ENCODE data around the gene OR8G1. TPM values are rescaled to one million over a fixed set of nuclear protein-coding genes. Genes with fewer than 3 reads are reported as not detected.

The OR8G1 gene
- total RNA-seq, 2 donors from 2014 or later: not detected

- Histone ChIP-seq H3K9me3 (no peaks in the 10 kb centered on the region), H3K4me3 (no peak overlapping the region)
These were observed 35.2 kb downstream of the OR8G1 start for GRCh38 chr11:124276081-124276480.

GRCh38 chr11:124277207-124277606 lies 36.3 kb downstream of the OR8G1 start:
- Histone ChIP-seq H3K4me1 (ENCODE audit: control insufficient read depth in 1 of 2, low read depth in 2 of 2) (no peaks in the 10 kb centered on the region), H3K36me3 (no peaks in the 10 kb centered on the region), H3K9me3 (no peaks in the 10 kb centered on the region), H3K27ac (no peak overlapping the region), H3K27me3 (replicated peaks; ENCODE audit: insufficient read depth) (no peaks in the 10 kb centered on the region), H3K4me3 (no peak overlapping the region)
- ATAC-seq (ENCODE audit: insufficient number of reproducible peaks, low FRiP score, low read depth) (no peak), DNase-seq (ENCODE audit: low spot score) (no peak)
- TF ChIP-seq CTCF (IDR thresholded peaks at IDR 0.05): no peak

More at GRCh38 chr11:124276081-124276480, 35.2 kb downstream of the OR8G1 start:
- Histone ChIP-seq H3K4me1 (ENCODE audit: control insufficient read depth in 1 of 2, low read depth in 2 of 2) (no peaks in the 10 kb centered on the region), H3K36me3 (no peaks in the 10 kb centered on the region), H3K27ac (no peak overlapping the region), H3K27me3 (replicated peaks; ENCODE audit: insufficient read depth) (no peaks in the 10 kb centered on the region)
- no peak for TF ChIP-seq CTCF (IDR thresholded peaks at IDR 0.05)
- no peak for DNase-seq (ENCODE audit: low spot score)
- ATAC-seq (ENCODE audit: insufficient number of reproducible peaks, low FRiP score, low read depth): no peak

DNA sequence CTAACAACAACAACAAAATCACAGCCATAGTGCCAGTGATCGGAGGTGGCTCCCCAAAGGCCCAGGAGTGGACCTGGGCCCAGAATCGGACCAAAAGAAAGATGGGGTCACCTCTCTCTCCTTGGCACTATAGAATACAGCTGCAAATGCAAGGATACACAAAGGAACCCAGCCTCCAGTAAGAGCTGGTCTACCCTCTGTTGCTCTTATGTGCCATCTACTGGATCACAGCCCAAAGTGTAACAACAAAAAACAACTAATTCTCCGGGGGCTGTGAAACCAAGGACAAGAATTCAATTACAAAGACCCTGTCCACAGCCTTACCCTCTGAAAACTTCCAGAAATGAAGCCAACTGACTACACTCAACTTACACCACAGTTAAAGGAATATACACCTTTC lies 36.9 kb downstream of the OR8G1 start:
- no peaks in the 10 kb centered on the region for H3K9me3 ChIP-seq
- no peak overlapping the region for H3K27ac ChIP-seq
- H3K4me3 ChIP-seq: no peak overlapping the region
- no peaks in the 10 kb centered on the region for H3K27me3 ChIP-seq (replicated peaks; ENCODE audit: insufficient read depth)
- no peaks in the 10 kb centered on the region for H3K4me1 ChIP-seq (ENCODE audit: control insufficient read depth in 1 of 2, low read depth in 2 of 2)
- H3K36me3 ChIP-seq: no peaks in the 10 kb centered on the region
- ATAC-seq (ENCODE audit: insufficient number of reproducible peaks, low FRiP score, low read depth): no peak
- TF ChIP-seq CTCF (IDR thresholded peaks at IDR 0.05): no peak
- DNase-seq (ENCODE audit: low spot score): no peak

GRCh38 chr11:124278261-124278660 lies 37.4 kb downstream of the OR8G1 start:
- no peaks in the 10 kb centered on the region for H3K27me3 ChIP-seq (replicated peaks; ENCODE audit: insufficient read depth)
- no peaks in the 10 kb centered on the region for H3K4me1 ChIP-seq (ENCODE audit: control insufficient read depth in 1 of 2, low read depth in 2 of 2)
- H3K4me3 ChIP-seq: no peak overlapping the region
- ATAC-seq (ENCODE audit: insufficient number of reproducible peaks, low FRiP score, low read depth): no peak
- no peaks in the 10 kb centered on the region for H3K9me3 ChIP-seq
- H3K27ac ChIP-seq: no peak overlapping the region
- no peak for DNase-seq (ENCODE audit: low spot score)
- no peaks in the 10 kb centered on the region for H3K36me3 ChIP-seq
- no peak for TF ChIP-seq CTCF (IDR thresholded peaks at IDR 0.05)

DNA sequence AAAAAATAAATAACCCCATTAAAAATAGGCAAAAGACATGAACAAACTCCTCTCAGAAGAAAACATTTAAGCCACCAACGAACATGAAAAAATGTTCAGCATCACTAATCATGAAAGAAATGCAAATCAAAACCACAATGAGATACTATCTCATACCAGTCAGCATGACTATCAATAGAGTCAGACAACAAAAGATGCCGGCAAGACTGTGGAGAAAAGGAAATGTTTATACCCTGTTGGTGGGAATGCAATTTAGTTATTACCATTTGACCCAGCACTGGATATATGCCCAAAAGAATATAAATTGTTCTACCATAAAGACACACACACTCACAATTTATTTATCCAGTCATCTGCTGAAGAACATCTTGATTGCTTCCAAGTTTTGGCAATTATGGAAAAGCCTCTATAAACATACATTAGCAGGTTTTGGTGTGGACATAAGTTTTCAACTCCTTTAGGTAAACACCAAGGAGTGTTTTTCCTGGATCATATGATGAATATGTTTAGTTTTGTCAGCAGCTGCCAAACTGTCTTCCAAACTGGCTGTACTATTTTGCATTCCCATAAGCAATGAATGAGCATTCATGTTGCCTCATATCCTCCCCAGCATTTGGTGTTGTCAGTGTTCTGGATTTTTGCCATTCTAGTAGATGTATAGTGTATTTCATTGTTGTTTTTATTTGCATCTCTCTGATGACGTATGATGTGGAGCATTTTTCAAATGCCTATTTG lies 44.9 kb downstream of the OR8G1 start:
- no peak for ATAC-seq (ENCODE audit: insufficient number of reproducible peaks, low FRiP score, low read depth)
- Histone ChIP-seq H3K9me3 (peaks cover 1% of the 10 kb centered on the region), H3K4me1 (ENCODE audit: control insufficient read depth in 1 of 2, low read depth in 2 of 2) (no peaks in the 10 kb centered on the region), H3K27me3 (replicated peaks; ENCODE audit: insufficient read depth) (no peaks in the 10 kb centered on the region), H3K4me3 (no peak overlapping the region), H3K27ac (no peak overlapping the region), H3K36me3 (no peaks in the 10 kb centered on the region)
- TF ChIP-seq CTCF (IDR thresholded peaks at IDR 0.05): no peak
- no peak for DNase-seq (ENCODE audit: low spot score)
